ENCODE results near the gene TF. TPM values are rescaled to one million over a fixed set of nuclear protein-coding genes. Genes with fewer than 3 reads are reported as not detected.

TF gene
- total and polyA plus RNA-seq, 10 of the 15 experiments (the other 5 are each of a cell fraction or from before 2014, with no cell fraction given), result under 0.01 to 8.9 (median 0.05) TPM; not detected in 1

DNA sequence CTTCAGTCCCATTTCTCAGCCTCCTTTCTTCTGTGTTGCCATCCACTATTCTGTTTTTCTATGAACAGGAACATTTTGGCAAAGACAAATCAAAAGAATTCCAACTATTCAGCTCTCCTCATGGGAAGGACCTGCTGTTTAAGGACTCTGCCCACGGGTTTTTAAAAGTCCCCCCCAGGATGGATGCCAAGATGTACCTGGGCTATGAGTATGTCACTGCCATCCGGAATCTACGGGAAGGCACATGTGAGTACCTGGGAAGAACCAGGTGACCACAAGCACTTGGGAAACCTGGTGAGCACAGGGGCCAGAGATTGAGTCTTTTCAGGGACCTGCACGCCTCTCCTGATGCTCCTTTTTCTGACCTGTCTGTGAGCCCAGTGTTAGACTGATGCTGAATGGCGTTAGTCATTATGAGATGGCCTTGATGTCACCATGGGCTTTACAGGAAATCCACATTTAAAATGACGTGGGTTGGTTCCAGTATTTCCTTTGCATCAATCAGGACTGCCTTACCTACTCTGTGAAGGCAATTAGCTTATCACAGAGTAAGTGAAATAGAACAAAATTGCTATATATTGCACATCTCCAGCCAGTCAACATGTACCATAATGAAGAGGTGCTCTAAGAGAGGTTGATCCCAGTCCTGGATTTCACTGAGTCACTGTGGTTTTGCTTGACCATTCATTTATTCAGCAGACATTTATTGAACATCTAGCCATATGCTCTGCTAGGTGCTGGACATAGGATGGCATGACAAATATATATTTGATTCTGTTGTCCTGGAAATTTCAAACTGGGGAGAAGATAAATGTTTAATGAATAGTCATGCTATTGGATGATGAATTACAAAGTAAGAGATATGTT is 11.7 kb downstream of the TF start:
- Histone ChIP-seq H3K27ac (ENCODE audit: control insufficient read depth, insufficient read depth) (no peak overlapping the region), H3K79me2 (ENCODE audit: control insufficient read depth, insufficient read depth, low read length) (no peaks in the 10 kb centered on the region), H3K36me3 (ENCODE audit: control insufficient read depth in 2 of 2, insufficient read depth in 2 of 2, low read length in 1 of 2) (no peaks in the 10 kb centered on the region), H3K27me3 (replicated peaks in 1 of 2; ENCODE audit: control insufficient read depth in 2 of 2, insufficient read depth in 2 of 2, low read length in 1 of 2) (peaks cover 2 to 6% of the 10 kb centered on the region in 2 experiments; a peak in 3 of 4 replicates), H3K4me2 (ENCODE audit: control insufficient read depth, insufficient read depth) (no peak overlapping the region), H3K4me3 (no peak overlapping the region), H3K9me3 (replicated peaks; ENCODE audit: control insufficient read depth, insufficient read depth, low read length) (no peaks in the 10 kb centered on the region), H4K20me1 (ENCODE audit: control insufficient read depth, insufficient read depth) (no peaks in the 10 kb centered on the region), H2AFZ (ENCODE audit: control insufficient read depth, low read depth, low read length) (no peak overlapping the region), H3K4me1 (ENCODE audit: control insufficient read depth, insufficient read depth, low read length) (no peaks in the 10 kb centered on the region), H3K9ac (ENCODE audit: control insufficient read depth, insufficient read depth, low read length) (no peak overlapping the region)
- TF ChIP-seq, protein P1, sequence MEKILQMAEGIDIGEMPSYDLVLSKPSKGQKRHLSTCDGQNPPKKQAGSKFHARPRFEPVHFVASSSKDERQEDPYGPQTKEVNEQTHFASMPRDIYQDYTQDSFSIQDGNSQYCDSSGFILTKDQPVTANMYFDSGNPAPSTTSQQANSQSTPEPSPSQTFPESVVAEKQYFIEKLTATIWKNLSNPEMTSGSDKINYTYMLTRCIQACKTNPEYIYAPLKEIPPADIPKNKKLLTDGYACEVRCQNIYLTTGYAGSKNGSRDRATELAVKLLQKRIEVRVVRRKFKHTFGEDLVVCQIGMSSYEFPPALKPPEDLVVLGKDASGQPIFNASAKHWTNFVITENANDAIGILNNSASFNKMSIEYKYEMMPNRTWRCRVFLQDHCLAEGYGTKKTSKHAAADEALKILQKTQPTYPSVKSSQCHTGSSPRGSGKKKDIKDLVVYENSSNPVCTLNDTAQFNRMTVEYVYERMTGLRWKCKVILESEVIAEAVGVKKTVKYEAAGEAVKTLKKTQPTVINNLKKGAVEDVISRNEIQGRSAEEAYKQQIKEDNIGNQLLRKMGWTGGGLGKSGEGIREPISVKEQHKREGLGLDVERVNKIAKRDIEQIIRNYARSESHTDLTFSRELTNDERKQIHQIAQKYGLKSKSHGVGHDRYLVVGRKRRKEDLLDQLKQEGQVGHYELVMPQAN (conservative IDR thresholded peaks at IDR 0.05), result no peak
- TF ChIP-seq MEF2A (IDR thresholded peaks at IDR 0.05; ENCODE audit: insufficient read depth, low read depth, low read length), result no peak
- DNase-seq (ENCODE audit: low read depth, low spot score) (no peak), FAIRE-seq (no peak), ATAC-seq (no peak)
- in situ Hi-C loops (cut with MboI) (no loop called here), intact Hi-C loops (cut with micrococcal nuclease; ENCODE audit: unreplicated experiment) (no loop called here)
- no TSS peak for BruUV-seq (replicated peaks)
- ChIA-PET SMC1A (ENCODE audit: uncharacterized antibody, unreplicated experiment) (no interaction called here), CTCF (no interaction called here), POLR2A (no interaction called here), RAD21 (ENCODE audit: unreplicated experiment) (no interaction called here)
- WGBS (ENCODE audit: insufficient coverage, insufficient replicate concordance, low lambda C conversion rate, missing lambda C conversion rate), result 15% methylated on average over 6 of the region's 6 CpGs

DNA sequence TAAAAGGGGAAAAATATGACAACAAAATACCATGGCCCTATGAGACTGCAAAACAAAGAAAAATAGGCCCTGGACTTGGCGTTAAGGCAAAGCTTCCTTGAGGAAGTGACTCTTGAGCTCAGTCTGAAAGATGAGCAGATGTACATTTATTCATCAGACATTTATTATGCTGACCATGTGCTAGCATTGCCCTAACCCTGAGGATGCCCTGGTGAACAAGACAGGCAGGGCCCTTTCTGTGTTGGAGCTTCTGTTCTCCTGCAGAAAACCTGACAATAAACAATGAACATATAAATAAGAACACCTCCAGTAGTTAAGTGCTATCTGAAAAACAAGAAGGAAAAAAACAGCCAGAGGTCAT is 12.4 kb downstream of the TF start:
- ATAC-seq (no peak), FAIRE-seq (no peak), DNase-seq (ENCODE audit: low read depth, low spot score) (no peak)
- no peaks in the 10 kb centered on the region for H4K20me1 ChIP-seq (ENCODE audit: control insufficient read depth, insufficient read depth)
- H3K36me3 ChIP-seq (ENCODE audit: control insufficient read depth in 2 of 2, insufficient read depth in 2 of 2, low read length in 1 of 2), result no peaks in the 10 kb centered on the region
- no peaks in the 10 kb centered on the region for H3K79me2 ChIP-seq (ENCODE audit: control insufficient read depth, insufficient read depth, low read length)
- intact Hi-C loops (cut with micrococcal nuclease; ENCODE audit: unreplicated experiment), result no loop called here
- no peak overlapping the region for H3K9ac ChIP-seq (ENCODE audit: control insufficient read depth, insufficient read depth, low read length)
- no peak overlapping the region for H3K4me2 ChIP-seq (ENCODE audit: control insufficient read depth, insufficient read depth)
- RAD21 ChIA-PET (ENCODE audit: unreplicated experiment), result no interaction called here
- TF ChIP-seq NFYB (IDR thresholded peaks at IDR 0.05; ENCODE audit: insufficient read depth, low read depth, low read length), result no peak
- no peak for TF ChIP-seq FOXK2 (IDR thresholded peaks at IDR 0.05)
- no peak for TF ChIP-seq EED (IDR thresholded peaks at IDR 0.05; ENCODE audit: low read depth)
- TF ChIP-seq, protein P2, sequence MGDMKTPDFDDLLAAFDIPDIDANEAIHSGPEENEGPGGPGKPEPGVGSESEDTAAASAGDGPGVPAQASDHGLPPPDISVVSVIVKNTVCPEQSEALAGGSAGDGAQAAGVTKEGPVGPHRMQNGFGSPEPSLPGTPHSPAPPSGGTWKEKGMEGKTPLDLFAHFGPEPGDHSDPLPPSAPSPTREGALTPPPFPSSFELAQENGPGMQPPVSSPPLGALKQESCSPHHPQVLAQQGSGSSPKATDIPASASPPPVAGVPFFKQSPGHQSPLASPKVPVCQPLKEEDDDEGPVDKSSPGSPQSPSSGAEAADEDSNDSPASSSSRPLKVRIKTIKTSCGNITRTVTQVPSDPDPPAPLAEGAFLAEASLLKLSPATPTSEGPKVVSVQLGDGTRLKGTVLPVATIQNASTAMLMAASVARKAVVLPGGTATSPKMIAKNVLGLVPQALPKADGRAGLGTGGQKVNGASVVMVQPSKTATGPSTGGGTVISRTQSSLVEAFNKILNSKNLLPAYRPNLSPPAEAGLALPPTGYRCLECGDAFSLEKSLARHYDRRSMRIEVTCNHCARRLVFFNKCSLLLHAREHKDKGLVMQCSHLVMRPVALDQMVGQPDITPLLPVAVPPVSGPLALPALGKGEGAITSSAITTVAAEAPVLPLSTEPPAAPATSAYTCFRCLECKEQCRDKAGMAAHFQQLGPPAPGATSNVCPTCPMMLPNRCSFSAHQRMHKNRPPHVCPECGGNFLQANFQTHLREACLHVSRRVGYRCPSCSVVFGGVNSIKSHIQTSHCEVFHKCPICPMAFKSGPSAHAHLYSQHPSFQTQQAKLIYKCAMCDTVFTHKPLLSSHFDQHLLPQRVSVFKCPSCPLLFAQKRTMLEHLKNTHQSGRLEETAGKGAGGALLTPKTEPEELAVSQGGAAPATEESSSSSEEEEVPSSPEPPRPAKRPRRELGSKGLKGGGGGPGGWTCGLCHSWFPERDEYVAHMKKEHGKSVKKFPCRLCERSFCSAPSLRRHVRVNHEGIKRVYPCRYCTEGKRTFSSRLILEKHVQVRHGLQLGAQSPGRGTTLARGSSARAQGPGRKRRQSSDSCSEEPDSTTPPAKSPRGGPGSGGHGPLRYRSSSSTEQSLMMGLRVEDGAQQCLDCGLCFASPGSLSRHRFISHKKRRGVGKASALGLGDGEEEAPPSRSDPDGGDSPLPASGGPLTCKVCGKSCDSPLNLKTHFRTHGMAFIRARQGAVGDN (IDR thresholded peaks at IDR 0.05), result no peak
- no peak for TF ChIP-seq SMAD5 (IDR thresholded peaks at IDR 0.05; ENCODE audit: low read depth)
- TF ChIP-seq, protein P3, sequence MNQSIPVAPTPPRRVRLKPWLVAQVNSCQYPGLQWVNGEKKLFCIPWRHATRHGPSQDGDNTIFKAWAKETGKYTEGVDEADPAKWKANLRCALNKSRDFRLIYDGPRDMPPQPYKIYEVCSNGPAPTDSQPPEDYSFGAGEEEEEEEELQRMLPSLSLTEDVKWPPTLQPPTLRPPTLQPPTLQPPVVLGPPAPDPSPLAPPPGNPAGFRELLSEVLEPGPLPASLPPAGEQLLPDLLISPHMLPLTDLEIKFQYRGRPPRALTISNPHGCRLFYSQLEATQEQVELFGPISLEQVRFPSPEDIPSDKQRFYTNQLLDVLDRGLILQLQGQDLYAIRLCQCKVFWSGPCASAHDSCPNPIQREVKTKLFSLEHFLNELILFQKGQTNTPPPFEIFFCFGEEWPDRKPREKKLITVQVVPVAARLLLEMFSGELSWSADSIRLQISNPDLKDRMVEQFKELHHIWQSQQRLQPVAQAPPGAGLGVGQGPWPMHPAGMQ (IDR thresholded peaks at IDR 0.05; ENCODE audit: borderline replicate concordance), result no peak
- H3K27ac ChIP-seq (ENCODE audit: control insufficient read depth, insufficient read depth), result no peak overlapping the region
- H2AFZ ChIP-seq (ENCODE audit: control insufficient read depth, low read depth, low read length), result no peak overlapping the region
- POLR2A ChIA-PET, result no interaction called here
- in situ Hi-C loops (cut with MboI), result no loop called here
- H3K4me1 ChIP-seq (ENCODE audit: control insufficient read depth, insufficient read depth, low read length), result no peaks in the 10 kb centered on the region
- no peak overlapping the region for H3K4me3 ChIP-seq
- peaks cover 2 to 6% of the 10 kb centered on the region in 2 experiments; a peak in 3 of 4 replicates for H3K27me3 ChIP-seq (replicated peaks in 1 of 2; ENCODE audit: control insufficient read depth in 2 of 2, insufficient read depth in 2 of 2, low read length in 1 of 2)
- SMC1A ChIA-PET (ENCODE audit: uncharacterized antibody, unreplicated experiment), result no interaction called here
- H3K9me3 ChIP-seq (replicated peaks; ENCODE audit: control insufficient read depth, insufficient read depth, low read length), result no peaks in the 10 kb centered on the region
- WGBS (ENCODE audit: insufficient coverage, insufficient replicate concordance, low lambda C conversion rate, missing lambda C conversion rate), result 50% methylated on average over 1 of the region's 1 CpG
- CTCF ChIA-PET, result no interaction called here
- BruUV-seq (replicated peaks), result no TSS peak

All from GM12878 (cell line).